Measurements from ENCODE around the gene SGTB. TPM values are rescaled to one million over a fixed set of nuclear protein-coding genes. Genes with fewer than 3 reads are reported as not detected.

Gene SGTB
- total and polyA plus RNA-seq, 2 of the 8 experiments (the other 6 are each of a cell fraction or from before 2014, with no cell fraction given): 2.2 to 18.7 TPM

DNA sequence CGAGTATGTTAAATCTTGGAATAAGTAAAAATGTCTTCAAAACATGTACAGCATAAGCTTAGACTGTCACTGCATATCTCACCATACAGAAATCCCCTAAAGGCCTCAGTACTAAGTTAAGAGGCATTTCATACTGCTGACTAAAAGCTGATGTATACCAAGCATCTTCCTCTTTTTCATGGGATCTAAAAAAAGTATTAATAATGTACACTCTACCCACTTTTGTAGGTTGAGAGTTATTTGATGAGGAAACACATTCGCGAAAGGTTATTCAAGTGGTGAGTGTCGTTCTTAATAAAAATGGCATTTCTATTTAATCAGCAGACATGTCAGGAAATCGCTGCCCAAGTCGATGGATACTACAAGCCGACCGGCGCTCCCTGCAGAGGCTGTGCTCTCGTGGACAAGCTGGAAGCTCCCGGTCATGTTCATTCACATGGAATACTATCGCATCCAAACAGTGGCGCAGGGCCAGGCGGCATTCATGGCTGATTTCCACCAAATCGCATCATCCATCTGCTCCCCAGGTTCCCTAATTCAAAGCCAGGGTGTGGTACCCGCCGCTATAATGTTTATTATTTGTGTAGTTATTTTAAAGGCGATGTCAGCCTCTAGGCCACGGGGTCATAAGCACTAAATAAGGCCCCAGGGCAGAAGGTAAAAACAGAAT lies 724 bp downstream of the SGTB start:
- no peak overlapping the region for H3K56ac ChIP-seq (replicated peaks; ENCODE audit: insufficient read length, low read depth, low read length)
- no peak overlapping the region for H2BK15ac ChIP-seq (ENCODE audit: low read length)
- peaks cover 8 to 34% of the 10 kb centered on the region in 2 experiments; a peak in 3 of 4 replicates for H3K79me2 ChIP-seq (ENCODE audit: control insufficient read depth in 1 of 2, insufficient read depth in 2 of 2, low read length in 2 of 2)
- H3K9ac ChIP-seq (replicated peaks in 1 of 4; ENCODE audit: extremely low read depth in 1 of 4, low read depth in 3 of 4, low read length in 3 of 4): peak overlapping the region; percentile 53 to 81 (median 77)
- no peak overlapping the region for H2AK5ac ChIP-seq (ENCODE audit: low read depth, low read length)
- no peak overlapping the region for H3K4ac ChIP-seq (replicated peaks; ENCODE audit: insufficient read length, low read depth, low read length)
- H4K91ac ChIP-seq (replicated peaks; ENCODE audit: insufficient read length, low read length): no peak overlapping the region
- H3K9me3 ChIP-seq (ENCODE audit: insufficient read depth in 2 of 2, low read depth in 1 of 2, low read length in 1 of 2): no peaks in the 10 kb centered on the region
- H3K23ac ChIP-seq (ENCODE audit: insufficient read length): no peak overlapping the region
- FAIRE-seq (no peak), DNase-seq (ENCODE audit: low read depth in 1 of 2, low spot score in 2 of 2) (no peak)
- H3K27ac ChIP-seq (ENCODE audit: low read depth, low read length): 0 out of 2 replicates have a peak overlapping the region, but pooled peaks have one; percentile 42
- H2BK120ac ChIP-seq (replicated peaks; ENCODE audit: low read depth, low read length): no peak overlapping the region
- no peak overlapping the region for H4K5ac ChIP-seq (ENCODE audit: insufficient read length, low read depth, low read length)
- no peak overlapping the region for H2BK12ac ChIP-seq (ENCODE audit: low read depth, low read length)
- WGBS, 2 experiments (ENCODE audit: extremely low coverage in 1 of 2, insufficient coverage in 1 of 2, insufficient read length in 1 of 2, insufficient replicate concordance in 2 of 2, low coverage in 1 of 2, low lambda C conversion rate in 2 of 2, missing lambda C conversion rate in 1 of 2): 10% methylated on average over 19 of the region's 19 CpGs; no CpG with 5 or more reads in 1 of the 2 experiments
- H2BK5ac ChIP-seq (ENCODE audit: low read depth, low read length): no peak overlapping the region
- H3K14ac ChIP-seq (ENCODE audit: insufficient read length): no peak overlapping the region
- no peak overlapping the region; the same call in 1 of the 2 replicates for H3K18ac ChIP-seq (ENCODE audit: extremely low read depth, low read length)
- no peaks in the 10 kb centered on the region for H3K4me1 ChIP-seq (replicated peaks in 1 of 4; ENCODE audit: control insufficient read depth in 3 of 4, insufficient read depth in 4 of 4, low read length in 3 of 4)
- H3K27me3 ChIP-seq (replicated peaks in 1 of 4; ENCODE audit: control insufficient read depth in 3 of 4, extremely low read depth in 1 of 4, insufficient read depth in 3 of 4, low read length in 3 of 4): no peaks in the 10 kb centered on the region
- H4K8ac ChIP-seq (ENCODE audit: extremely low read depth, insufficient read depth, low read length): no peak overlapping the region
- H4K20me1 ChIP-seq (replicated peaks in 1 of 2; ENCODE audit: control insufficient read depth in 1 of 2, insufficient read depth in 2 of 2, low read length in 2 of 2): peaks cover 0 to 2% of the 10 kb centered on the region in 2 experiments
- H3K79me1 ChIP-seq (ENCODE audit: low read depth, low read length): no peaks in the 10 kb centered on the region
- TF ChIP-seq KDM4A (IDR thresholded peaks at IDR 0.05; ENCODE audit: low read depth, low read length, severe bottlenecking): peak; percentile 17
- no peak for TF ChIP-seq MAFK (IDR thresholded peaks at IDR 0.05; ENCODE audit: low read depth, low read length)
- 0 out of 2 replicates have a peak, but pooled peaks have one; percentile 55 for TF ChIP-seq YY1 (IDR thresholded peaks at IDR 0.05; ENCODE audit: low read depth, low read length)
- TF ChIP-seq TEAD4 (IDR thresholded peaks at IDR 0.05; ENCODE audit: low read depth, low read length): no peak
- no peak for TF ChIP-seq POU5F1 (IDR thresholded peaks at IDR 0.05; ENCODE audit: low read depth, low read length)
- peak in 1 of 2 experiments; percentile 64; a peak in 1 of 4 replicates for TF ChIP-seq SIN3A (conservative IDR thresholded peaks at IDR 0.05 in 1 of 2, IDR thresholded peaks at IDR 0.05 in 1 of 2; ENCODE audit: low read depth in 1 of 2, low read length in 2 of 2)
- no peak for TF ChIP-seq TCF12 (IDR thresholded peaks at IDR 0.05; ENCODE audit: low read depth, low read length)
- POLR2A ChIA-PET (ENCODE audit: partially characterized antibody): interaction anchor here (0.7 to 2.6 kb wide), 12 partner anchors 9 to 423 kb away, joined by 3 to 12 read pairs (median 3); partner anchors contain the start of genes ERBIN, SREK1 and TRIM23
- H2AFZ ChIP-seq (ENCODE audit: low read length): peak overlapping the region; percentile 25
- H3K23me2 ChIP-seq (ENCODE audit: low read depth, low read length): peaks cover 9% of the 10 kb centered on the region
- no peak overlapping the region for H2BK20ac ChIP-seq (ENCODE audit: low read length)
- peak overlapping the region; percentile 65 to 94 (median 81) for H3K4me3 ChIP-seq (ENCODE audit: extremely low read depth in 1 of 4, insufficient read depth in 2 of 4, low read depth in 3 of 4, low read length in 4 of 4)
- CTCF ChIA-PET (ENCODE audit: partially characterized antibody): interaction anchor here (1.0 to 1.6 kb wide), 3 partner anchors 10 to 22 kb away, joined by 3 to 6 read pairs (median 3); no protein-coding TSS in a partner anchor
- peaks cover 0 to 4% (median 0%) of the 10 kb centered on the region in 4 experiments; a peak in 1 of 8 replicates for H3K36me3 ChIP-seq (ENCODE audit: control insufficient read depth in 2 of 4, insufficient read depth in 4 of 4, low read length in 3 of 4)
- peak overlapping the region; percentile 65 to 86 for H3K4me2 ChIP-seq (ENCODE audit: insufficient read depth in 1 of 2, low read depth in 2 of 2, low read length in 2 of 2)
